Measurements from ENCODE around the gene SPATS2.

GRCh38 chr12:49442915-49443314 is 75.7 kb downstream of the SPATS2 start:
- TF ChIP-seq, protein P1, sequence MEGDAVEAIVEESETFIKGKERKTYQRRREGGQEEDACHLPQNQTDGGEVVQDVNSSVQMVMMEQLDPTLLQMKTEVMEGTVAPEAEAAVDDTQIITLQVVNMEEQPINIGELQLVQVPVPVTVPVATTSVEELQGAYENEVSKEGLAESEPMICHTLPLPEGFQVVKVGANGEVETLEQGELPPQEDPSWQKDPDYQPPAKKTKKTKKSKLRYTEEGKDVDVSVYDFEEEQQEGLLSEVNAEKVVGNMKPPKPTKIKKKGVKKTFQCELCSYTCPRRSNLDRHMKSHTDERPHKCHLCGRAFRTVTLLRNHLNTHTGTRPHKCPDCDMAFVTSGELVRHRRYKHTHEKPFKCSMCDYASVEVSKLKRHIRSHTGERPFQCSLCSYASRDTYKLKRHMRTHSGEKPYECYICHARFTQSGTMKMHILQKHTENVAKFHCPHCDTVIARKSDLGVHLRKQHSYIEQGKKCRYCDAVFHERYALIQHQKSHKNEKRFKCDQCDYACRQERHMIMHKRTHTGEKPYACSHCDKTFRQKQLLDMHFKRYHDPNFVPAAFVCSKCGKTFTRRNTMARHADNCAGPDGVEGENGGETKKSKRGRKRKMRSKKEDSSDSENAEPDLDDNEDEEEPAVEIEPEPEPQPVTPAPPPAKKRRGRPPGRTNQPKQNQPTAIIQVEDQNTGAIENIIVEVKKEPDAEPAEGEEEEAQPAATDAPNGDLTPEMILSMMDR (IDR thresholded peaks at IDR 0.05): no peak
- TF ChIP-seq MXI1 (IDR thresholded peaks at IDR 0.05; ENCODE audit: low read depth, low read length): no peak
- TF ChIP-seq TAF1 (IDR thresholded peaks at IDR 0.05; ENCODE audit: borderline replicate concordance, low read depth, low read length): no peak
- no peak for TF ChIP-seq RAD21 (IDR thresholded peaks at IDR 0.05; ENCODE audit: low read length)
- no peak for TF ChIP-seq RFX5 (IDR thresholded peaks at IDR 0.05; ENCODE audit: low read length)
- TF ChIP-seq EZH2phosphoT487 (IDR thresholded peaks at IDR 0.05; ENCODE audit: borderline replicate concordance, low read depth): no peak
- TF ChIP-seq JUND (IDR thresholded peaks at IDR 0.05): no peak
- TF ChIP-seq SIN3A (IDR thresholded peaks at IDR 0.05; ENCODE audit: borderline replicate concordance, low read depth, low read length): no peak
